GM12801 (cell line): ENCODE results near the gene PDLIM4.

Experiments used
- CTCF ChIP-seq: IDR thresholded peaks from one replicate; pipeline ENCODE4 v1.5.1; 2011; ENCODE audit warnings: control low read depth; ENCODE audit not compliant: insufficient read length; ENCODE audit errors: extremely low read depth

Gene PDLIM4

DNA sequence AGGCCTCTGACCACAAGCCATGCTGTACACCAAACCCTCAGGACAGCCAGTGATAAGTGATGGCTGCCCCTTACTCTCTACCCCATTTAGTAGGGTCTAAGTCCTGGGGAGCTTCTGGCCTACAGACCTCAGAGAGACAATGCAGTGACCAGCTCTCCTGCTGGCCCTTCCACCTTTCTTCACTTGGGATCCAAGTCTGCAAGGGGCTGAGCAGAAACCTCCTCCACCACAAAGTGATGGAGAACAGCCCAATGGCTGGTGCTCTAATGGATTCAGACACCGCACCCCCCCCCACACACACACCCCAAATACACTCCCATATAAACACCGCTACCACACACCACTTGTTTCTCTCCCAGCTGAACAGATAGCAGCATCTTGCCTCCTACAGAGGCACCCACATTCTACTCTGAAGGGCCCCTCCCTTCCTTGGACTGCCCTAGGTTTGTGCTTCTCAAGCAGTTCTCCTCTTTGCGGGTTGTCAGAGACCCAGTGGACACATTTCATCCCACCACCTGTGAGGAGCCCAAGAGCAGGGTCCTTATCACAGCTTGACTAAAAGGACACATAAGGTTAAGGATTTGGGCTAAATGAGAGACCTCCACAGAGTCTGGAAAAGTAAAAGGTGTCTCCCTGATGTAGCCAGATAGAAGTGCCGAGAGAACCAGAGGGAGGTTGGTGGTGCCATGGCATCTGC is 1.3 kb upstream of the PDLIM4 start:
- TF ChIP-seq CTCF: no peak

- TF ChIP-seq CTCF: no peak
Measured at GRCh38 chr5:132256783-132257130, 739 bp upstream of the PDLIM4 start.

DNA sequence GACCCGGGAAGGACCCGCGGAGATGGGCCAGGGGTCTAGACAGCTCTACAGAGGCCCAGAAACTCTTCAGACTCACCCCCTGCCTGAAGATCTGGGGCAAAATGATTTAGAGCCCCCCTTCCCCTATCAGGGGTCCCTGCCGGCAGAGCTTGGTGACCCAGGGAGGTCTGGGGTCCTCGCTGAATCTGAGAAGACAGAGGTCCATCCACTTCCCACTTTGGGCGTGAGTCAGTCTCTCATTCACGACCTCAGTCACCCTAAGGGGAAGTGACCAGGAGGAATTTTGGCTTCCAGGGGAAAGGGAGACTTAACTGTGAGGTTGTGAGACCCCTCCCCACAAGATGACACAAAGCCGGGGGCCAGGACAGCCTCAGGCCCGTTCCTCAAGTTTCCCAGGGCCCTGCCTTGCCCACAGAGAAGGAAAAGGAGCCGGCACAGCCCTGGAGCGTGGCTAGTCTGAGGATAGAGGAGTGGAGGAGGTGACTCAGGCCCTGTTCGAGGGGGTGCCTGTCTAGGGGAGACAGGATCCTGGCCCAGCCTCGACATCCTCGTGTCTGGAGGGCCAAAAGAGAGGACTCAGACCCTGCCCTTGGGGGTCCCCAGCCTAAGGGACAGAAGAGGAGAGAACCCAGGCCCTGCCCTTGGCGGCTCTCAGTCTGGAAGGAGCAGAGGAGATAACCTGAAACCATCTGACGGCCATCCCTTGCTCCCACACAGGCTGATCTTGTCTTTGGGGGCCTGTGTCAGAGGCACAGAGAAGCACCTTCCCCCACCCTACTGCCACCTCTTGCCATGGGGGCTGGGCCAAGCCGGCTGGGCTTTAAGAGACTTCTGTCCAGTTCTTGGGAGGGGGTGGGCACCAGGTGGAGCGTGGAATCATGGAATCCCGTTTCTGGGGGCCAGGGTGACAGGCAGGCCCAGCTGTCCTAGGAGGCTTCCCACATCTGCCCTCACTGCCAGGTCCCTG is 889 bp downstream of the PDLIM4 start:
- no peak for TF ChIP-seq CTCF

- no peak for TF ChIP-seq CTCF
Measured at GRCh38 chr5:132259069-132259851, 1.8 kb downstream of the PDLIM4 start.

- TF ChIP-seq CTCF: no peak
Measured at GRCh38 chr5:132260051-132260450, 2.6 kb downstream of the PDLIM4 start.

GRCh38 chr5:132260714-132261551 is 3.4 kb downstream of the PDLIM4 start:
- no peak for TF ChIP-seq CTCF
